HepG2 (cell line): ENCODE data around the gene ING5. TPM values are rescaled to one million over a fixed set of nuclear protein-coding genes. Genes with fewer than 3 reads are reported as not detected.
A peak's percentile ranks its signal among the peaks of the same experiment; 100 is the strongest.

ENCODE experiments used
- BCL6 ChIP-seq: IDR thresholded peaks from 2 replicates; pipeline ENCODE4 v1.6.1; 2016; ENCODE audit warnings: missing genetic modification reagents, missing compliant biosample characterization
- CENPX ChIP-seq: sonication (generic); formaldehyde crosslinking; IDR thresholded peaks from 2 replicates; pipeline ENCODE4 v1.9.0; 2021; ENCODE audit warnings: mild to moderate bottlenecking, missing genetic modification reagents, moderate library complexity
- GATA4 ChIP-seq: sonication (generic); IDR thresholded peaks from 2 replicates; pipeline ENCODE4 v1.6.1; 2016; ENCODE audit warnings: antibody characterized with exemption, low read depth, borderline replicate concordance
- KDM5B ChIP-seq: sonication (generic); formaldehyde crosslinking; IDR thresholded peaks from 2 replicates; pipeline ENCODE4 v1.4.0; 2020; ENCODE audit warnings: missing genetic modification reagents, mild to moderate bottlenecking, borderline replicate concordance
- PTBP1 ChIP-seq: fragments of 200-400 bp; formaldehyde crosslinking; IDR thresholded peaks from 2 replicates; pipeline ENCODE4 v1.6.1; 2018; ENCODE audit warnings: low read length, low read depth; ENCODE audit not compliant: poor library complexity, severe bottlenecking
- RAD51 ChIP-seq: fragments of 450-650 bp; IDR thresholded peaks from 2 replicates; pipeline ENCODE4 v1.6.1; 2016; ENCODE audit warnings: borderline replicate concordance
- SMAD3 ChIP-seq: sonication (generic); formaldehyde crosslinking; IDR thresholded peaks from 2 replicates; pipeline ENCODE4 v1.4.0; 2020; ENCODE audit warnings: missing genetic modification reagents
- SYNCRIP ChIP-seq: fragments of 200-400 bp; formaldehyde crosslinking; IDR thresholded peaks from 2 replicates; pipeline ENCODE4 v1.6.1; 2018; ENCODE audit warnings: mild to moderate bottlenecking, low read depth, low read length; ENCODE audit not compliant: insufficient read depth
- ZNF205 ChIP-seq: IDR thresholded peaks from 2 replicates; pipeline ENCODE4 v1.6.1; 2018; ENCODE audit warnings: missing biosample characterization, missing genetic modification reagents
- ZNF33A ChIP-seq: sonication (generic); formaldehyde crosslinking; IDR thresholded peaks from 2 replicates; pipeline ENCODE4 v1.5.1; 2020; ENCODE audit warnings: missing genetic modification reagents, mild to moderate bottlenecking, moderate library complexity, borderline replicate concordance
- ZNF451 ChIP-seq: sonication (generic); formaldehyde crosslinking; IDR thresholded peaks from 2 replicates; pipeline ENCODE4 v1.5.0; 2020; ENCODE audit warnings: mild to moderate bottlenecking, missing genetic modification reagents
- ZNF562 ChIP-seq: sonication (generic); formaldehyde crosslinking; IDR thresholded peaks from 2 replicates; pipeline ENCODE4 v1.8.0; 2022; ENCODE audit warnings: missing genetic modification reagents, borderline replicate concordance
- ZNF788 ChIP-seq: sonication (generic); formaldehyde crosslinking; IDR thresholded peaks from 2 replicates; pipeline ENCODE4 v1.5.0; 2020; ENCODE audit warnings: mild to moderate bottlenecking, missing genetic modification reagents, borderline replicate concordance
- polyA plus RNA-seq, 8 experiments: library from polyadenylated mRNA; depleted of rRNA in 3 of 8; stranded (reverse) in 7 of 8; unstranded in 1 of 8; fragments of >200 nt; fragmentation: Illumina TruSeq in 4 of 8; extraction: Trizol in 4 of 8; gene quantifications; 2 replicates each; pipeline versions ENCODE4 v1.2.1 to v1.2.3, GENCODE V29; 2011 to 2016; ENCODE audit warnings: low read depth in 4 of 8, missing spikeins in 1 of 8, mixed read lengths in 1 of 8; ENCODE audit not compliant: insufficient read depth in 1 of 8
- total RNA-seq, 5 experiments: library from RNA; depleted of rRNA; stranded (reverse); fragments of >200 nt; fragmentation: Illumina TruSeq; extraction: Trizol; gene quantifications; 2 replicates each; pipeline ENCODE4 v1.2.3, GENCODE V29; 2016; ENCODE audit warnings: low read depth in 1 of 5
- TF ChIP-seq, protein P1 (sequence below): sonication (generic); formaldehyde crosslinking; IDR thresholded peaks from 2 replicates; pipeline ENCODE4 v1.5.1; 2020; ENCODE audit warnings: missing genetic modification reagents, mild to moderate bottlenecking, borderline replicate concordance
- TF ChIP-seq, protein P2 (sequence below): sonication (generic); formaldehyde crosslinking; IDR thresholded peaks from 2 replicates; pipeline ENCODE4 v1.8.0; 2022; ENCODE audit warnings: missing genetic modification reagents, mild to moderate bottlenecking, moderate library complexity, borderline replicate concordance
- TF ChIP-seq, protein P3 (sequence below): sonication (generic); formaldehyde crosslinking; IDR thresholded peaks from 2 replicates; pipeline ENCODE4 v1.9.0; 2021; ENCODE audit warnings: missing genetic modification reagents, borderline replicate concordance
- TF ChIP-seq, protein P4 (sequence below): IDR thresholded peaks from 2 replicates; pipeline ENCODE4 v1.6.1; 2018; ENCODE audit warnings: missing genetic modification reagents, mild to moderate bottlenecking, missing compliant biosample characterization
- TF ChIP-seq, protein P5 (sequence below): sonication (generic); formaldehyde crosslinking; IDR thresholded peaks from 2 replicates; pipeline ENCODE4 v1.4.0; 2020; ENCODE audit warnings: missing genetic modification reagents

The ING5 gene
- total and polyA plus RNA-seq, 2 of the 13 experiments (the other 11 are each of a cell fraction or from before 2014, with no cell fraction given), result 61.9 to 71.9 TPM

DNA sequence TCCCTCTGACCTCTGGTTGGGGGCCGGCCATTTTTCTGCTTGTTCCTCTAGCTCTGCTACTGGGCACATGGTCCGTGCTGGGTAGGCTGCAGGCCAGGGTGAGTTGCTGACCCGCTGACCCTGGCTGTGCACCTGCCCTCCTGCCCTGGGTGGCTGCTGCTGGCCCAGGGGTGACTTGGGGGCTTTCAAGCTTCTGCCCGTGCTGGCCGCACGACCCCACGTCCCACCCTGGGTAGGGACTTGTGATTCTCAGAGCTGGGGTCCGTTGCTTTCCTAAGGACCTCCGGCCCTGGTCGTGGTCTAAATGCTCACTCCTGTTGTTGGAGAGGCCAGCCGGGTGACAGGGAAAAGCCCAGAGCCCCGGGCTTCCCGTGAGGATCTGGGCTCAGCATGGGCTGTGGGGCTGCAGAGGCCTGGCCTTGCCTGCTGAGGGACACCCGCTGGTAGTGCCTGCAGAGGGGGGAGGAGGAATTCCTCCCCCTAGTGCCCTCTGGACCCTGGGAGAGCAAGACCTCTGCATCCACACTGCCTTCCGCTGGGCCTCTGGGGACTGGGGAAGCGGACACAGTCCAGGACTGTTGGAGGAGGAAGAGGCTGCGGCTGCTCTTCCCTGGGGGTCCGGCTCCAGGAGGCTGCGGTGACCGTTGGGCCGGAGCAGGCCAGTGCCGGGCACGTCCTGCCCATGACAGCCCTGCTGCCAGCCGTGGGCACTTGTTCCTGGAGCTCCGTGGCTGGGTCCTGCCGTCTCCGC is 68.5 kb downstream of the ING5 start (continued):
- TF ChIP-seq, protein P1, sequence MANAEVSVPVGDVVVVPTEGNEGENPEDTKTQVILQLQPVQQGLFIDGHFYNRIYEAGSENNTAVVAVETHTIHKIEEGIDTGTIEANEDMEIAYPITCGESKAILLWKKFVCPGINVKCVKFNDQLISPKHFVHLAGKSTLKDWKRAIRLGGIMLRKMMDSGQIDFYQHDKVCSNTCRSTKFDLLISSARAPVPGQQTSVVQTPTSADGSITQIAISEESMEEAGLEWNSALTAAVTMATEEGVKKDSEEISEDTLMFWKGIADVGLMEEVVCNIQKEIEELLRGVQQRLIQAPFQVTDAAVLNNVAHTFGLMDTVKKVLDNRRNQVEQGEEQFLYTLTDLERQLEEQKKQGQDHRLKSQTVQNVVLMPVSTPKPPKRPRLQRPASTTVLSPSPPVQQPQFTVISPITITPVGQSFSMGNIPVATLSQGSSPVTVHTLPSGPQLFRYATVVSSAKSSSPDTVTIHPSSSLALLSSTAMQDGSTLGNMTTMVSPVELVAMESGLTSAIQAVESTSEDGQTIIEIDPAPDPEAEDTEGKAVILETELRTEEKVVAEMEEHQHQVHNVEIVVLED, result no peak; the same call in 1 of the 2 replicates
- peak; percentile 88 for TF ChIP-seq GATA4
- TF ChIP-seq ZNF451 (CRISPR knock-in tag), result peak; percentile 91; the same call in 1 of the 2 replicates
- peak; percentile 82 for TF ChIP-seq BCL6 (CRISPR knock-in tag)
- no peak for TF ChIP-seq PTBP1
- TF ChIP-seq SMAD3 (CRISPR knock-in tag), result peak; percentile 97
- TF ChIP-seq KDM5B (CRISPR knock-in tag), result peak; percentile 85
- TF ChIP-seq ZNF788 (CRISPR knock-in tag), result peak; percentile 95; the same call in 1 of the 2 replicates
- TF ChIP-seq CENPX (CRISPR knock-in tag), result no peak
- no peak for TF ChIP-seq RAD51
- 0 out of 2 replicates have a peak, but pooled peaks have one; percentile 68 for TF ChIP-seq ZNF205 (CRISPR knock-in tag)
- TF ChIP-seq ZNF562, result no peak
- TF ChIP-seq ZNF33A (CRISPR knock-in tag), result no peak; the same call in 1 of the 2 replicates
- TF ChIP-seq, protein P2, sequence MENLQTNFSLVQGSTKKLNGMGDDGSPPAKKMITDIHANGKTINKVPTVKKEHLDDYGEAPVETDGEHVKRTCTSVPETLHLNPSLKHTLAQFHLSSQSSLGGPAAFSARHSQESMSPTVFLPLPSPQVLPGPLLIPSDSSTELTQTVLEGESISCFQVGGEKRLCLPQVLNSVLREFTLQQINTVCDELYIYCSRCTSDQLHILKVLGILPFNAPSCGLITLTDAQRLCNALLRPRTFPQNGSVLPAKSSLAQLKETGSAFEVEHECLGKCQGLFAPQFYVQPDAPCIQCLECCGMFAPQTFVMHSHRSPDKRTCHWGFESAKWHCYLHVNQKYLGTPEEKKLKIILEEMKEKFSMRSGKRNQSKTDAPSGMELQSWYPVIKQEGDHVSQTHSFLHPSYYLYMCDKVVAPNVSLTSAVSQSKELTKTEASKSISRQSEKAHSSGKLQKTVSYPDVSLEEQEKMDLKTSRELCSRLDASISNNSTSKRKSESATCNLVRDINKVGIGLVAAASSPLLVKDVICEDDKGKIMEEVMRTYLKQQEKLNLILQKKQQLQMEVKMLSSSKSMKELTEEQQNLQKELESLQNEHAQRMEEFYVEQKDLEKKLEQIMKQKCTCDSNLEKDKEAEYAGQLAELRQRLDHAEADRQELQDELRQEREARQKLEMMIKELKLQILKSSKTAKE, result peak; percentile 74
- TF ChIP-seq, protein P3, sequence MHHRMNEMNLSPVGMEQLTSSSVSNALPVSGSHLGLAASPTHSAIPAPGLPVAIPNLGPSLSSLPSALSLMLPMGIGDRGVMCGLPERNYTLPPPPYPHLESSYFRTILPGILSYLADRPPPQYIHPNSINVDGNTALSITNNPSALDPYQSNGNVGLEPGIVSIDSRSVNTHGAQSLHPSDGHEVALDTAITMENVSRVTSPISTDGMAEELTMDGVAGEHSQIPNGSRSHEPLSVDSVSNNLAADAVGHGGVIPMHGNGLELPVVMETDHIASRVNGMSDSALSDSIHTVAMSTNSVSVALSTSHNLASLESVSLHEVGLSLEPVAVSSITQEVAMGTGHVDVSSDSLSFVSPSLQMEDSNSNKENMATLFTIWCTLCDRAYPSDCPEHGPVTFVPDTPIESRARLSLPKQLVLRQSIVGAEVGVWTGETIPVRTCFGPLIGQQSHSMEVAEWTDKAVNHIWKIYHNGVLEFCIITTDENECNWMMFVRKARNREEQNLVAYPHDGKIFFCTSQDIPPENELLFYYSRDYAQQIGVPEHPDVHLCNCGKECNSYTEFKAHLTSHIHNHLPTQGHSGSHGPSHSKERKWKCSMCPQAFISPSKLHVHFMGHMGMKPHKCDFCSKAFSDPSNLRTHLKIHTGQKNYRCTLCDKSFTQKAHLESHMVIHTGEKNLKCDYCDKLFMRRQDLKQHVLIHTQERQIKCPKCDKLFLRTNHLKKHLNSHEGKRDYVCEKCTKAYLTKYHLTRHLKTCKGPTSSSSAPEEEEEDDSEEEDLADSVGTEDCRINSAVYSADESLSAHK (CRISPR knock-in tag), result no peak
- no peak for TF ChIP-seq SYNCRIP
- TF ChIP-seq, protein P4, sequence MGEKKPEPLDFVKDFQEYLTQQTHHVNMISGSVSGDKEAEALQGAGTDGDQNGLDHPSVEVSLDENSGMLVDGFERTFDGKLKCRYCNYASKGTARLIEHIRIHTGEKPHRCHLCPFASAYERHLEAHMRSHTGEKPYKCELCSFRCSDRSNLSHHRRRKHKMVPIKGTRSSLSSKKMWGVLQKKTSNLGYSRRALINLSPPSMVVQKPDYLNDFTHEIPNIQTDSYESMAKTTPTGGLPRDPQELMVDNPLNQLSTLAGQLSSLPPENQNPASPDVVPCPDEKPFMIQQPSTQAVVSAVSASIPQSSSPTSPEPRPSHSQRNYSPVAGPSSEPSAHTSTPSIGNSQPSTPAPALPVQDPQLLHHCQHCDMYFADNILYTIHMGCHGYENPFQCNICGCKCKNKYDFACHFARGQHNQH (CRISPR knock-in tag), result peak; percentile 95
- TF ChIP-seq, protein P5, sequence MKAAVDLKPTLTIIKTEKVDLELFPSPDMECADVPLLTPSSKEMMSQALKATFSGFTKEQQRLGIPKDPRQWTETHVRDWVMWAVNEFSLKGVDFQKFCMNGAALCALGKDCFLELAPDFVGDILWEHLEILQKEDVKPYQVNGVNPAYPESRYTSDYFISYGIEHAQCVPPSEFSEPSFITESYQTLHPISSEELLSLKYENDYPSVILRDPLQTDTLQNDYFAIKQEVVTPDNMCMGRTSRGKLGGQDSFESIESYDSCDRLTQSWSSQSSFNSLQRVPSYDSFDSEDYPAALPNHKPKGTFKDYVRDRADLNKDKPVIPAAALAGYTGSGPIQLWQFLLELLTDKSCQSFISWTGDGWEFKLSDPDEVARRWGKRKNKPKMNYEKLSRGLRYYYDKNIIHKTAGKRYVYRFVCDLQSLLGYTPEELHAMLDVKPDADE (CRISPR knock-in tag), result 0 out of 2 replicates have a peak, but pooled peaks have one; percentile 1
